Activated CD4-positive, alpha-beta T cell treated with anti-CD3 and anti-CD28 coated beads, Interleukin-2, amount 50 U/mL, for 48 hours (primary cell): ENCODE results near the gene DEFB128.

ENCODE experiments used
- DNase-seq, 2 experiments: peaks; one replicate each; pipeline ENCODE4 v3.0.0-alpha.2; 2020

Gene DEFB128

DNA sequence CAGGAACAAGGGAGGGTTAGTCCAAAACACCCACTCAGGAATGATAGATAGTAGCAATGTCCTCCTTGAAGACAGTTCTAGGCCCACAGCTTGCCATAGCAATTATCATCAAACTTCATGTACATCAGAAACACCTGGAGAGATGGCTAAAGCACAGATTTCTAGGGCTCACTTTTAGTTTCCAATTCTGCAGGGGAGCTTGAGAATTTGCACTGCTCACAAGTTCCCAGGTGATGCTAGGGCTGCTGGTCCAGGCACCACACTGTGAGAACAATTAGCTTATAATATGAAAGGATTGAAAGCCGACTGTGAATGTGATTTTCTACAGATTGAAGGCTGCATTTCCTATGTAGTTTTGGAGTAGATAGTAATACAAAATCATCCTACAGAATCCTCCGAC lies 43.6 kb downstream of the DEFB128 start:
- no peak for DNase-seq

DNA sequence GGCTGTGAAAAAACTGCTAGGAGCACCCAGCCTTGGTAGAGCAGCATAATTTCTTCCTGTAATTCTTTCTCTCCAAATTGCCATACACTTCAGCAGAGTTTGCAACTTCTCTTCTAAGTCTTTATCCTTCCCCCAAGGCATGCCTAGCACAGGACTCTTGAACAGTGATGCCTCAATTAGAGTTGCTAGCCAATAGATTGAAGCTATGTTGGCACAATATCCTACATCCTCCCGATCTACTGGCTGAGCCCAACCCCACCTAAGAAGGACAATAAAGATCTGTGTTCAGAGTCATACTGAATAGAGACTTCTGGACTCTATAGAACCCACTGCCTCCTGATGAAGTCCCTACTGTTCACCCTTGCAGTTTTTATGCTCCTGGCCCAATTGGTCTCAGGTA lies 47.2 kb downstream of the DEFB128 start, which contains the start of gene DEFB126:
Gene DEFB126 (plus strand): TSS at position 301 of the 400 bp plus-strand sequence. CDS start 39 bp downstream, at position 340.
- no peak for DNase-seq
